Measurements from ENCODE around the gene FANCC.

DNA sequence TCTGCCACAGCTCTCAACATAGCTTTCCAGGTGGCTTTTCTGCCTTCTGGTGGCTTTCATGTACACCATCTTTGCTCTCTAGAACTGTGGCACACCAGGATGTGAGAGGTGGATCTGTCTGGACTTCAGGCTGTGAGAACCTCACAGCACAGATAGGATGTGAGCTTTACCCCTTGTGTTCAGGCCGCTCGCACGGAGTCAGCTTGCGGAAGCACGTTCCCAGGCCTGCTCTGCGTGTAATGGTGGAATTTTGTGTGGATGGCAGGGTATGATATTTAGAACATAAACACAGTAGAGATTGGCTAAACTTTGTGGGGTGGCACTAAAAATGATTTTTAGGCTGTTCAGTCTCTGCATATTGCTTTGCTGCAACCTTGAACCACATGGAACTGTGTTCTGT is 250.5 kb downstream of the FANCC start:
- TF ChIP-seq ZNF138 (CRISPR knock-in tag; IDR thresholded peaks at IDR 0.05; ENCODE audit: low read depth) (no peak), ZBTB21 (CRISPR knock-in tag; IDR thresholded peaks at IDR 0.05) (no peak), ZBTB40 (IDR thresholded peaks at IDR 0.05) (no peak), ZBTB40 (CRISPR knock-in tag; IDR thresholded peaks at IDR 0.05) (no peak), ZNF598 (CRISPR knock-in tag; IDR thresholded peaks at IDR 0.05; ENCODE audit: borderline replicate concordance) (no peak), SP1 (IDR thresholded peaks at IDR 0.05) (no peak), SP1 (CRISPR knock-in tag; IDR thresholded peaks at IDR 0.05) (no peak), DPF2 (CRISPR knock-in tag; IDR thresholded peaks at IDR 0.05; ENCODE audit: borderline replicate concordance, low read depth) (no peak), ZNF275 (CRISPR knock-in tag; IDR thresholded peaks at IDR 0.05; ENCODE audit: borderline replicate concordance) (no peak), ARID2 (CRISPR knock-in tag; IDR thresholded peaks at IDR 0.05; ENCODE audit: borderline replicate concordance) (no peak), TBL1XR1 (IDR thresholded peaks at IDR 0.05; ENCODE audit: borderline replicate concordance, low read length, partially characterized antibody) (no peak), TFDP1 (CRISPR knock-in tag; IDR thresholded peaks at IDR 0.05; ENCODE audit: borderline replicate concordance) (no peak)
